ENCODE data around the gene ETV6. TPM values are rescaled to one million over a fixed set of nuclear protein-coding genes. Genes with fewer than 3 reads are reported as not detected.
A peak's percentile ranks its signal among the peaks of the same experiment; 100 is the strongest.

ETV6 gene
- total and polyA plus RNA-seq, 12 donors = 2.7 to 33.5 (median 15.2) TPM

DNA sequence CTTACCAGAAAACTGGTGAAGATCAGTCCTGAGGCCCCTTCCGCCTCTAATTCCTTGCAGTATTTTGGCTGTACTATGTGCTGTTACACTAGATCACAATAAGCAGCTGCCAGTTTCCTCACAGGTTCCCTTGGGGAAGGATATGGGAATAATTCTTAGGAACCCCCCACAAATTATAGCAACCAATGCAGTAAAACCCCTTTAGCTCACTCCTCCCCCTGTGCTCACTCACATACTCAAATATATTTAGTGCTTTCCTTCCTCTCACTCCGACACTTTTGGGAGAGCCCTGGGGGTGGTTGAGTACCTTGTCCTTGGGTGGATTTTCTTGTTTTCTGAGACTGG, 162.7 kb downstream of the ETV6 start:
- ATAC-seq = peak in 6 of 8 donors; percentile 14 to 29 (median 16)
- Histone ChIP-seq H3K4me3 (peak overlapping the region in 3 of 10 donors; percentile 34 to 40 (median 36)), H3K27me3 (no peaks in the 10 kb centered on the region), H3K36me3 (peaks cover 0 to 8% (median 0%) of the 10 kb centered on the region in 9 donors), H3K4me1 (peaks cover 24 to 67% (median 52%) of the 10 kb centered on the region in 9 donors), H3K27ac (peak overlapping the region in 9 of 10 donors; percentile 62 to 91 (median 81)), H3K9me3 (no peaks in the 10 kb centered on the region)
- 38 to 49% methylated on average over 2 of the region's 2 CpGs for WGBS, 2 donors
- no peak for DNase-seq
- TF ChIP-seq, protein P1, sequence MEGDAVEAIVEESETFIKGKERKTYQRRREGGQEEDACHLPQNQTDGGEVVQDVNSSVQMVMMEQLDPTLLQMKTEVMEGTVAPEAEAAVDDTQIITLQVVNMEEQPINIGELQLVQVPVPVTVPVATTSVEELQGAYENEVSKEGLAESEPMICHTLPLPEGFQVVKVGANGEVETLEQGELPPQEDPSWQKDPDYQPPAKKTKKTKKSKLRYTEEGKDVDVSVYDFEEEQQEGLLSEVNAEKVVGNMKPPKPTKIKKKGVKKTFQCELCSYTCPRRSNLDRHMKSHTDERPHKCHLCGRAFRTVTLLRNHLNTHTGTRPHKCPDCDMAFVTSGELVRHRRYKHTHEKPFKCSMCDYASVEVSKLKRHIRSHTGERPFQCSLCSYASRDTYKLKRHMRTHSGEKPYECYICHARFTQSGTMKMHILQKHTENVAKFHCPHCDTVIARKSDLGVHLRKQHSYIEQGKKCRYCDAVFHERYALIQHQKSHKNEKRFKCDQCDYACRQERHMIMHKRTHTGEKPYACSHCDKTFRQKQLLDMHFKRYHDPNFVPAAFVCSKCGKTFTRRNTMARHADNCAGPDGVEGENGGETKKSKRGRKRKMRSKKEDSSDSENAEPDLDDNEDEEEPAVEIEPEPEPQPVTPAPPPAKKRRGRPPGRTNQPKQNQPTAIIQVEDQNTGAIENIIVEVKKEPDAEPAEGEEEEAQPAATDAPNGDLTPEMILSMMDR (IDR thresholded peaks at IDR 0.05) = no peak
- intact Hi-C loops (cut with DNase I) = loop anchor here in 3 of 10 donors (5.0 to 10.0 kb wide), 4 partner anchors 53 to 203 kb away; no protein-coding TSS in a partner anchor

DNA sequence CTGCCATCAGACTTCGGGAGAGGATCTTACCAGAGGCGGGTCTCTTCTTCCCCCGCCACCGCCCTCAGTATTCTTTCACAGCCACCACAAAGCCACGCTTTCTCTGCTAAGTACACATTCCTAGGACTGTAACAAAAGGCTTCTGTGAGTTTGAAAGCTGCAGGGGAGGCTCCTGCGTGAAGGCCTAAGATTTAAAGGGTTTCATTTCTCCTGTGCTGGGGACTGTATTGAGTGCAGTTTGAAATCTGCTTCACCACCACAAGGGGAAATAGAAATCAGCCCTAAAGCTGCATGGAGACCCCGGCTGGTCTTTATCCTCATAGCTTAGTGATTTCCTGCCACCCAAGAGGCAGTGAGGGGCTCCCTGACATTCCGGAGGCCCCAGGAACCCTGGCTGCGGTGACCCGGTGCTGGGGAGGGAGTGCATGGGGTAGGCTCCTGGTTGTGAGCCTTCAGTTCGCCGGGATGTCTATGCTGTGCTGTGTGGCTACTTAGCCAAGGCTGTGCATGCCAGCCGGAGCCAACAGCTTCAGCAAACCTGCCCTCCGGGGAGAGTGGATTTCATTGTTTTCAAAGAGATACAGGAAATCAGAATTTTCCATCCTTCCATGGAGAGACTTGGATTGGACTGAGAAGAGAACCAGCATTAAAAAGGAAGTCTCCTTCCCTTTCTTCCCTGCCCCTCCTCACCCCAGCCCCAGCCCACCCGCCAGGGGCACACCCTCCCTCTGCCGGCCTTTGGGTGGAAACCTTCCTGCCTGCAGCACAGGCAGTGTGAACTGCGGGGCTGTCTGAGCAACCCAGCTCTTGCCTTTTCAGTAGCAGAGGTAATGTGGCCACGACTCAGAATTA, 163.3 kb downstream of the ETV6 start:
- no peaks in the 10 kb centered on the region for H3K27me3 ChIP-seq
- intact Hi-C loops (cut with DNase I) = loop anchor here in 3 of 10 donors (5.0 to 10.0 kb wide), 4 partner anchors 52 to 202 kb away; no protein-coding TSS in a partner anchor
- TF ChIP-seq, protein P1 (IDR thresholded peaks at IDR 0.05) = peak in 6 of 9 donors; percentile 13 to 34 (median 30)
- peaks cover 0 to 8% (median 0%) of the 10 kb centered on the region in 9 donors for H3K36me3 ChIP-seq
- WGBS, 2 donors = 33 to 38% methylated on average over 18 of the region's 18 CpGs
- H3K9me3 ChIP-seq = no peaks in the 10 kb centered on the region
- peaks cover 24 to 71% (median 52%) of the 10 kb centered on the region in 9 donors for H3K4me1 ChIP-seq
- DNase-seq (peak; percentile 39 to 53), ATAC-seq (peak; percentile 50 to 84 (median 78))
- peak overlapping the region in 7 of 10 donors; percentile 21 to 40 (median 34) for H3K4me3 ChIP-seq
- H3K27ac ChIP-seq = peak overlapping the region; percentile 62 to 91 (median 78)

GRCh38 chr12:11813438-11813813, 164.0 kb downstream of the ETV6 start:
- Histone ChIP-seq H3K36me3 (peaks cover 0 to 8% (median 0%) of the 10 kb centered on the region in 9 donors), H3K4me1 (peaks cover 24 to 75% (median 52%) of the 10 kb centered on the region in 9 donors), H3K27me3 (no peaks in the 10 kb centered on the region), H3K27ac (peak overlapping the region in 9 of 10 donors; percentile 62 to 91 (median 81)), H3K9me3 (no peaks in the 10 kb centered on the region), H3K4me3 (peak overlapping the region in 5 of 10 donors; percentile 23 to 40 (median 36))
- DNase-seq = no peak
- WGBS, 2 donors = 21 to 29% methylated on average over 3 of the region's 3 CpGs
- ATAC-seq = peak in 7 of 8 donors; percentile 8 to 40 (median 35)
- TF ChIP-seq, protein P1 (IDR thresholded peaks at IDR 0.05) = no peak
- intact Hi-C loops (cut with DNase I) = loop anchor here in 3 of 10 donors (5.0 to 10.0 kb wide), 4 partner anchors 51 to 201 kb away; no protein-coding TSS in a partner anchor

- no peaks in the 10 kb centered on the region for H3K9me3 ChIP-seq
- H3K27me3 ChIP-seq = no peaks in the 10 kb centered on the region
- DNase-seq (no peak), ATAC-seq (no peak)
- peaks cover 24 to 75% (median 52%) of the 10 kb centered on the region in 9 donors for H3K4me1 ChIP-seq
- TF ChIP-seq, protein P1 (IDR thresholded peaks at IDR 0.05) = no peak
- no peak overlapping the region for H3K4me3 ChIP-seq
- WGBS, 2 donors = 59 to 60% methylated on average over 3 of the region's 3 CpGs
- peak overlapping the region in 4 of 10 donors; percentile 85 to 91 (median 87) for H3K27ac ChIP-seq
- peaks cover 0 to 11% (median 0%) of the 10 kb centered on the region in 9 donors for H3K36me3 ChIP-seq
- intact Hi-C loops (cut with DNase I) = loop anchor here in 3 of 10 donors (5.0 to 10.0 kb wide), 4 partner anchors 50 to 200 kb away; no protein-coding TSS in a partner anchor
Measured at GRCh38 chr12:11814374-11814773, 164.9 kb downstream of the ETV6 start.
